HG03460 (cell line): Measurements from ENCODE around the gene SRSF4.
"Not testable (repeated sequence)": the region's sequence is repeated elsewhere in the genome, so short reads cannot be mapped to it uniquely, and the experiment has no call there.

Experiments
- ATAC-seq: cut with Tn5 transposase; IDR thresholded peaks from one replicate; pipeline ENCODE4 v1.9.1; 2021; ENCODE audit not compliant: unreplicated experiment

The SRSF4 gene

DNA sequence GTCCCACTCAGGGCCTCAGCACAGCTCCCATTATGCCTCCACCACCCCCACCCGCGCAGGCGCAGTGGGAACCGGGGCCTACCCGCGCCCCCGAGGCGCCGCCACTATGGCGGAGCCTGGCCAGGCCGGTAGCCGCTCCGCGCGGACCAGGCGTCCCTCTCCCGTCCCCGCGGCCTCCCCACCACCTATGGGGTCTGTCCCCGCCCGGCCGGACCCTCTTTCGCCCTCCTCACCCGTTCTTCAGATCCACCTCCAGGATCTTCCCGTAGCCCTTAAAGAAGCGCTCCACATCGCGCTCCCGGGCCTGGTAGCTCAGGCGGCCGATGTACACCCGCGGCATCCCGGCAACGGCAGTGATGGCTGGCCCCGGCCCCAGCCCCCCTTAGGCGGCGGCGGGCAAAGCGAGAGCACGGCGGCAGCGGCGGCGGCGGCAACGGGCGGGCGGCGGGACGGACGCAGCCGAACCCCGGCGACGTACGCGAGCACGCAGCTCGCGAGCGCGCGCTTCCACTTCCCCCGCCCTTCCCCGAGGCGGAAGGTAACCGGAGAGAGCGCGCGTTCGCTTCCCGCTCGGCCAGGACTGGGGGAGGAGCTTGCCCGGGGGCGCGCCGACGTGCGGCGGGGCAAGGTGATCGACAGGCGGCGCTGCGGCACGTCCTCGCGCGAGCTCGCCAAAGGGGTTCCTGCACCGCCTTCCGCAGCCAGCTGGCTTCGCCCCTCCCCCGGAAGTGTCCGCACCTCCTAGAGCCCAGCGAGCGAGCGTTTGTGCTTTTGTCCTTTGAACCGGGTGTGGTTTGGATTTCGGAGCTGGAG lies at the start of gene SRSF4:
Gene SRSF4 (minus strand): TSS at position 488 of the 813 bp plus-strand sequence. CDS start 148 bp downstream, at position 340.
- peak; percentile 85 for ATAC-seq

DNA sequence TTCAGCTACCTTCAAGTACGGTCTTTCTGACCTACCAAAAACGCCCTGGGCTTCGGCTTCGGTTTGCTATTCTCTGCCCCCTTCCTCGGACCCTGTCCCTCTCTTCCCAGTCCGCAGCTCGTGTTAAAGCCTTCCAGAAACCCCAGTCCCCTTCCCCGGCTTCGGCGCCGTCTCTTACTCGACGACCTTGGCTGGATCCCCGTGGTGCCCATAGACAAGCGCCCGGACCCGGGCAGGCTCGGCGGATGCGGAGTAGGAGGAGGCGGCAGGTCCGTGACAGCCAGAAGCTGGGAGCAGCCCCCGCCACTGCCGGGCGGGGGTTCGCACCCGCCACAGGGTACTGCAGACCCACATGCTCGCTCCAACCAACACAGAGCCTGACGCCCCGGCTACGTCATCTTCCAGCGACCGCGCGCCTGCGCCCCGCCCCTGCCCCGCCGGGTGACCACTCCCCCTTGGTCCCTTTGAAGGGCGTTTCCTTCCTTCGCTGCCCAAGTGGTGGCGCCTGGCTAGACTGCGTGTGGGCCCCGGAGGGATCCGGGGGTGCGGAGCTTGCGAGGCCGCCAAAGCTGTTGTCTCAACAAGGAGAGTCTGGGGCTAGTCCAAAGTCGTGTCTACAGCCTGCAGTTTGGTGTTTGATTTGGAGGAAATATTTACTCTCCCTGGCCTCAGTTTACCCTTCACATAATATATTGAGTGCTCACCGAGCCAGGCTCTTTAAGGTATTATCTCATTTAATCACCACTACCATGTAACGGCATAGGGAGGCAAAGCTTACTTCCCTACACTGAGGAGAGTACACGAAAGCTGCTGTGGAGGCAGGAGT lies 49.1 kb upstream of the SRSF4 start, which contains the start of gene MECR:
Gene MECR (minus strand): TSS at position 382 of the 826 bp plus-strand sequence. CDS start 28 bp downstream, at position 354.
- ATAC-seq, result peak; percentile 96

DNA sequence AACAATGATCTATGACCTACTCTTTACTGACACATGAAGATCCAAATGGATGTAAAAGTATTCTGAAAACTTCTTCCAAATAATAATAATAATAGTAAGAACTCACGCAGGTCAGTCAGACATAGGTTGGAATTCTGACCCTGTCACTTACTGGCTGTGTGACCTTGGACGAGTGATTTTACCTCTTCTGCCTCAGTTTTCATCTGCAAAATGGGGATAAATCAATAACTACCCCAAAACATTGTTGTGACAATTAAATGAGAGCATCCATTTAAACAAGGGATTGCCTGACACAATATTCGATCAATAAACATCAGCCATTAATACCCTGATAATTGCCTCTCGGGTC lies 48.5 kb upstream of the SRSF4 start:
- ATAC-seq, result no peak

DNA sequence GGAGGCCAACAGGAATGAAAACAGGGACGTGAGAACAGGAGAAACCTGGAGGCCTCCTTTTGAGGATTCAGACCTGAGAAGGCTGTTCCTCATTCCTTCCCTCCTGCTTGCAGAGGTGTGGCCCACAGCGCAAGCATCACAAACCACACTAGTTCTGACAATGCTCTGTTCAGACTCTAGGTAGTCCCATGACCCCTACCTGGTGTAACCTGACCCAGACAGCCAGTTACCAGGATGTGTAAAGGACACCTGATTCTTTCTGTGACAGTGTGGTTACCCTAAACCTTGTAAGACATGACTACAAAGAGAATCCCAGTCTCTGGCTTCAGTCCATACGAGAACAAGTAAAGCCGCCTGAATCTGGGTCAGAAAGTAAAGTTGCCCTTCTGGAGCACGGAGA lies 45.8 kb upstream of the SRSF4 start:
- ATAC-seq, result no peak

DNA sequence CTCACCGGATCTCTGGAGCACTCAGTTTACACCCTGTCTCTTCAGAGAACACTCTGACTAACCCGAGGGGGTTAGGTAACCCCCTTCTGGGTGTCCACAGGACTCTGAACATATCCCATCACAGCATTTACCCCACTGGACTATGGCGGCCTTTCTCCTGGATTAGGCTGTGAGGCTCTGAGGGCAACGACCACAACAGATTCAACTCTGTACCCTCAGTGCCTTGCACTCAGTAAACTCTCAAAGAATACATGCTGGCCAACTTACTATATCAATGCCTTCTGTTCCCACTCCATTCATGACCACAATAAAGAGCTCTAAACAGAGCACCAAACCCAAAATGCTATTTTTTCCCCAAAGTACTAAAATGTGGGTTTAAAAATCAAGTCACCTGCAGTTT lies 43.7 kb upstream of the SRSF4 start:
- ATAC-seq, result no peak

DNA sequence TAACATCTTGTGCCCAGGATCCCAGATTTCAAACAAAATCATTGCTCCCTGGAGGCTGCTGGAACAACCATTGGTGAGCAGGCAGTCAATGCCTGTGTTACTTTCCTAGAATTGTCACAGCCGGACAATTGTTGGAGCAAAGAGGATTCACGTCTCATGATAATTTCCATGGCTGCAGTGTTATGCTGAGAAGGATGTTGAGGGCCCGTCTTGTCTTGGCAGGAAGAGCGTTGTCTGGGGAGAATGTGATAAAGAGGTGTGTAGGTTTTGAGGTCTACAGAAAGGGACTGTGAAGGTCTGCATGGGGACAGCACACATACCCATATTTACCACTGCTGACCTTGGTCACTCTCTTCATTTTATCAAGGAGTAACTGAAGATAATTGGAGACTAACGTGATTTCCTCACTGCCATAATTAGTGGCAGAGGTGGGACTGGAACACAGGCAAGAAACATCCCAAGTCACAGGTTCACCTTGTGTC lies 42.7 kb upstream of the SRSF4 start:
- ATAC-seq, result no peak

DNA sequence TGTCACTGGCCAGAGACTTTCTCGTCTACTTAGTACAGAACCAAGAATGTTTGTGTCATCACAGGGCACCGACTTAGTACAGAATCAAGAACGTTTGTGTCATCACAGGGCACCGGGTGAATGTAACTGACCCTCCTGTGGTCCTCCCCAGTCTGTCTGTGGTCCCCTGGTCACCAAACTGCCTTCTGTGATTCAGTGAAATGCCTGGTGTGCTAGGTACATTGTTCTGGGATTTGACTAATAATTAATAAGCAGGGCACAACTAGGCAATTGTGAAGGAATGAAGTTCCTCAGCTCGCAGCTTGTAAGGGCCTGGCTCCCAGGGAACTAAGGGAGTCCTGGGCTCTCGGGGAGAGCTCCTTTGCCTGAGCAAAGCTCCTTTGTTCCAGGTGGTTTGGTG lies 41.8 kb upstream of the SRSF4 start:
- no peak for ATAC-seq

DNA sequence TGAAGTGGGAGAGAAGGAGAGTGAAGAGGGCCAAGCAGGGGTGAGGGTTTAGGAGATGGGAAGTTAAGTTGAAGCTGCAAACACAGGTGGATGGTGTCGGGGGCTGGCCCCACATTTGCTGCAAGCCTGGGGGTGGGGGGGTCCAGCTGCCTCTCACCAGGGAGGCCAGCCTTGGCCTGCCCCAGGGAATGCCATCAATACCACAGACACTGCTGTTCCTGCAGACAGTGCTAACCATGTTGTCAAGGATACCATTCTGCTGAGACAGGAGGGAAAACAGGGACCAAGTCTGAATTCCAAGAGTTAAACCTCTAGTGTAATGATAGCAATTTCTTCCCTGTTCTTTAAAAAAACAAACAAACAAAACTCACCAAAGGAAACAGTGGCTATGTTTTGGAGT lies 41.0 kb upstream of the SRSF4 start:
- no peak for ATAC-seq

DNA sequence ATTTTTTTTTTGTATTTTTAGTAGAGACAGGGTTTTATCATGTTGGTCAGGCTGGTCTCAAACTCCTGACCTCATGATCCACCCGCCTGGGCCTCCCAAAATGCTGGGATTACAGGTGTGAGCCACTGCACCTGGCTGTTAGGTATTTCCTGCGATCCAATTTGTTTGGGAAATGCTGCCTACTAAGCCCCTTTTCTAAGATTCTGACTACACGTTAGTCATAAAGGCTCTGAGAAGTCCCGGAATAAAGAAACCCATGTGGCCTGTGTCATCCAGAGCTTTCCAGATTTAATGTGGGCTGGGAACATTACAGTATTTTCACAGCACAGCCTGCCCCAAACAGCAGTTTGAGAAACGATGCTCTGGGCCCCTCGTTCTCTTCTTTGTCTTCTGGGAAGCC lies 40.6 kb upstream of the SRSF4 start:
- not testable (repeated sequence) for ATAC-seq

DNA sequence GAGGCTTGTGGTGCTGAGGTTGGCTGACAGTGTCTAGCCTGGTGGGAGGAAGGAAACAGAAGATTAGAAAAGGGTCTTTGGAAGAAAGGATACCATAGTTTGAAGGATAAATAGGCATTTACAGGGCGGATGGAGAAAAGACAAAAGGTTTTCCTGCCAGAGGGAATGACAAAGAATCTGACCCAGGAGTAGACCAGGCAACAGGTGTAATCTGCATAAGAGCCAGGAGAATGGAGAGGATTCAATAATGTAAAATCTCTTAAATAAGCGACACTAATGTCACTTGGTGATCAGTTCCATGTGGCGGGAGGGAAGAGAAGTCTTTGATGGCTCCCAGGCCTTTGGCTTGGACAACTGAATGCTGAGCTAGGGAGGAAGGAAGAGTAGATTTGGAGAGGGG lies 39.6 kb upstream of the SRSF4 start:
- ATAC-seq, result no peak

DNA sequence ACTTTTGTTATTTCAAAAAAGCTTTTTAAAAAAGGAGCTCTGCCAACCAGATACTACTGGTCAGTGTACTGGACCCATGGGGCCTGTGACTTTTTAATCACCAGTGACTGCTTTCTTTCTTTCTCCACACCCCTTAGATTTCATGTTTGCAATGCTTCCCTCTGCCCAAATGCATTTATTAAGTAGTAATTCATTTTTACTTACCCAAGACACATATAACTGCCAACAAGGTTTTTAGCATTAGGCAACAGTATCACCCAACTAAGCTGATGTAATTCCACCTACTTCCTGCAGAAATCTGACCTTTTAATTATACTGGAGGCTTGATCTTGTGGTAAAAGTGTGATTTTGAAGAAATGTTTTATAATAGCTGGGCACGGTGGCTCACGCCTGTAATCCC lies 36.5 kb upstream of the SRSF4 start:
- no peak for ATAC-seq

DNA sequence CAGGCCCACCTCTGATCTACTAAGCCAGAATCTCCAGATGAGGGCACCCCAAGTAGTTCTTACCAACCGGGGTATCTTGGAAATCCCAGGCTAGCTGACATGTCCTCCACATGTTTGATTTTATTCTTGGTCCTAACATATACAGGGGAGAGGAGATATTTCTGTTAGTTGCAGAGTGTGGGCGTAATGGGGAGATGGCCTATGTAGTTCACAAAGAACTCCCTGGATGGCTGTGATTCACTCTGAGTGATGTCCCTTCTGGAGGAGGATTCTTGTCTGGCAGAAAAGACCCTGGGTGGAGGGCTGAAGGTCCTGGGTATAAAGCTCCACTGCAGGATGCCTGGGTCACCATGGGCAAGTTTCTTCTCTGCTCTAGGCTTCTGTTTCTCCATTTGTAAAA lies 35.9 kb upstream of the SRSF4 start:
- no peak for ATAC-seq

DNA sequence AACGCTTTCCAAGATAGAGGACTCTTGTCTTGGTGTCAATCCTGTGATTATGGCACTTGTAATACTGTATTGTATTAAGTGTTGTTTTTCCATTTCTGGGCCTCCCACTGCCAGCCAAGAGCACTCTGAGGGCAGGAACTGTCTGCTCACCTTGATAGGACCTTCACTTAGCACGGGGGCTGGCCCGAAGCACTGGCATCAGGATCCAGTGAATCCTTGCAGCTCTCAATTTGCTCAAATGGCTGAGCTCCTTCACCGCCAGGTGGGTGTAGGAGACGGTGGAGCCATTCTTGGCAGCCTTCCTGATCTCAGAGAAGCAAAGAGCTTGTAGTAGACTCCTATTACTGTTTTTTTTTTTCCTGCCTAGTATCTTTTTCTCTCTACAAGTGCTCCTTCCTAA lies 31.4 kb upstream of the SRSF4 start:
- no peak for ATAC-seq

DNA sequence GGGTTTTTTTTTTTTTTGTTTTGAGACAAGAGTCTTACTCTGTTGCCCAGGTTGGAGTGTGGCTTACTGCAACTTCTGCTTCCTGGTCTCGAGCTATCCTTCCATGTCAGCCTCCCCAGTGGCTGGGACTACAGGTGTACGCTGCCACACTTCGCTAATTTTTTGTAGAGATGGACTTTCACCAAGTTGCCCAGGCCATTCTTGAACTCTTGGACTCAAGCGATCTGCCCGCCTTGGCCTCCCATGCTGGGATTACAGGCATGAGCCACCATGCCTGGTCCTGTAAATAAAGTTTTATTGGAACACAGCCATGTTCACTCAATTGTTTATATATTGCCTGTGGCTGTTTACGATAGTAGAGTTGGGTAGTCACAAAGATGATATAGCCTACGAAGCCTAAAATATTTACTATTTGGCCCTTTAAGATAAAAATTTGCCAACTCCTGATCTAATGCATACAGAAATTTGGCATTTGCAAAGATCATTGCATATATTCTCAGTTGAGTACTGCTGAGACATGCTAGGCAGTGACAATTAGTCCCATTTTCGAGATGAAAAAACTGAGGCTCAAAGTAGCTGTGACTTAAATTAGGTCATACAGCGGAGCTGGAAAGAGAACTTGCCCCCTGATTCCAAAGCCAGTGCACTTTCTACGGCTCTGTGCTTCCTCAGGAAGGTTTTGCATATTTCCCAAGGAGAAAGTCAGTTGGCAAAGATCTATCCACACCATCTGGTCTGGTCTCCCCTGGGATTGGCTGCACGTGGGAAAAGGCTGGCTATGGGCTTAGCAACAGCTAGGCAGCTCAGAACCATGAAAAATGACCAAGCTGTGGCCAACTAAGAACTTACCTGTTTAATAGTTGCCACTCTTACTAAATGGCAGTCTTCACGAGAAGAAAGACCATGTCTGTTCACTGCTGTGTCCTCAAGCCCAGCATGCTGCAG lies 29.7 kb upstream of the SRSF4 start:
- ATAC-seq, result no peak

DNA sequence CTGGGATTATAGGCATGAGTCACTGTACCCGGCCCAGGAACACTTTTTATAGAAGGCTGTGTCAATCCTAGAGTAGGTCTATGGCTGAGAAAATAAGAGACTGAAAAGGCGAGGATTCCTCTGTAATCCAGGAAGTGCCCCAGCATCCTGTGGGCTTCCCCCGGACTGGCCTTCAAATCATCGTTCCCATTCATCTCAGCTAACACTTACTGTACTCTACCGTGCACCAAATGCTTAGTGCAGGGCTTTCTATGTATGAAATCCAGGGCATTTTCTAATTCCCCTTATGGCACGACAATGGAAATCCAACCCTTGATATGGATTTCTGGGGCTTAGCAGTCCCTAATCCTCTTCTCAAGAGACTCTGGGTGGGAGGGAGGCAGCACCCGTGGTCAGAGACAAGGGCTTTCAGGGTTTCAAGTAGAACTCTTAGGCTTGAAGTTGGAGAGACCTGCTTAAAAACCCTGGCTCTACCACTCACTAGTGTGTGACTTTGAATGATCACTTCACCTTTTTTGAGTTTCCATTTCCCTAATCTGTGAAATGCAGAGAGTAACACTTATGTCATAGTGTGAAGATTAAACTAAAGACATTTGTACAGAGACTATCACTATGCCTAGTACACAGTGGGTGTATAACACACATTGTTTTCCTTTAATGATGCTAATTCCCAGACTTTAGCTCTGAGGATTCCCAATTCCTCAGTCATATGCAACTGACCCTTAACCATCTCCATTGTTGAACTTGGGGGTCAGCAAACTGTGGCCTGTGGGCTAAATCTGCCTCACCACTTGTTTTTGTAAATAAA lies 28.8 kb upstream of the SRSF4 start:
- no peak for ATAC-seq

DNA sequence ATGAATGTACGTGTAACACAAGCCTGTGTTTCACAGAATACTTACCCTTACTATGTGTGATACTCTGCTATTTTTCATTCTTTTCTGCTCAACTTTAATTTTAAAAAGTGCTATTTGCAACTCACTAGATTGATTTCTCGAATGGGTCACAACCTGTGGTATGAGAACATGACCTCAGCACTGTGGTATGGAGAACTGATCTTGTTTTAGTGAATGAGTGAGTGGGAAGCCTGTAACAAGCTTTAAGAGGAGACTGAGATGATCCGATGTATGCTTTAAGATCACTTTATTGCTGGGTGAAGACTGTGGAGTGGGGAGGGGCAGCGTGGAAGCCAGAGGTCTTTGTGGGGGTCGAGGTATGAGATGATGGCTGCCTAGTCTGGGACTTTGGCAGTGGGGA lies 27.5 kb upstream of the SRSF4 start:
- ATAC-seq, result no peak

DNA sequence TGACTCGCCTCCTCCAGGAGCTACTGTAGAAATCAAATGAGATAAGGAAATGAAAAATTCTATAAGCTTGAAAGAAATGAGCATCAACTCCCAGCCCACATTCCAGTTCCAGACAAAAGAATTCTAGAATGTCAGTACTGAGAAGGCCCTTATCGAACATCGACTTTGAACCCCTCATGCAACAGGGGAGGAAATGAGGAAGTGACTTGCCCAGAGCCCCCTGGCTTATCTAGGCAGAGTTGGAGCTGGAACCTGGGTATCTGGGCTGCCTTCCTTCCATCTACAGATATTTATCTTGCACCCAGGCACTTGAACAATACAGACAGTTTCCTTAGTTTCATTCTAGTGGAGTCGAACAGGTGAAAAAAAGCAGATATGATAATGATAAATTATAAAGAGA lies 26.7 kb upstream of the SRSF4 start:
- no peak for ATAC-seq

DNA sequence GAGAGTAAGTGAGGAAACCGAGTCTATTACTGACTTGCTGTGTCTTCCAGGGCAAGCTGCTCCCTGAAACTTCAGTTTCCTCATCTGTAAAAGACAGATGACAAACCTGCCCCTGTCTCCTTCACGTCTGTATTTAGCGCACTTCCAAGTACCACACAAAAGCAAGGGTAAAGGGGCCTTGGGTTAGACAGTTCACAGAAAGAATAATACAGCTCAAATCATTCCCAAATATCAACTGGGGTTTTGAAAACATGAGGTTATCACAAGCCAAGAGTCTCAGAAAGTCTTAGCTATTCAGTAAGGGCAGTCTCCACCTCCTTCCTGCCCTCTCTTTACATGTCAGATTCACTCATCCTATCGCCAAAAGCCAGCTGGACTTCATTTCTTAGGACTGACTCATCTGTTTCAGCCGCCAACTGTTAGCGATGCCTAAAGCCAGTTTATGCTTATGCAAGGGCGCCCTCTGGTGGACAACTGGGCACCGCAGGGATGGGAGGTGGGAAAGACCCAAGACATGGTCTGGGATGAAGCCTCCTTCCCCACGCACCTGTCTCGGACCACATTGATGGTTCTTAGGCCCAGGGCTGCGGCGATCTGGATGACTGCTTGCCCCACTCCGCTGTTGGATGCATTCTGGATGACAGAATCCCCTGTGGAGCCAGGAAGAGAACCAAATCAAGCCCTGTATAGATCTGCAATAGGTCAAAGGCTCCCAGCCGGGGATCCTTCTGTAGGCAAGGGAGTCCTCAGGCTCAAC lies 21.1 kb upstream of the SRSF4 start:
- peak; percentile 71 for ATAC-seq

DNA sequence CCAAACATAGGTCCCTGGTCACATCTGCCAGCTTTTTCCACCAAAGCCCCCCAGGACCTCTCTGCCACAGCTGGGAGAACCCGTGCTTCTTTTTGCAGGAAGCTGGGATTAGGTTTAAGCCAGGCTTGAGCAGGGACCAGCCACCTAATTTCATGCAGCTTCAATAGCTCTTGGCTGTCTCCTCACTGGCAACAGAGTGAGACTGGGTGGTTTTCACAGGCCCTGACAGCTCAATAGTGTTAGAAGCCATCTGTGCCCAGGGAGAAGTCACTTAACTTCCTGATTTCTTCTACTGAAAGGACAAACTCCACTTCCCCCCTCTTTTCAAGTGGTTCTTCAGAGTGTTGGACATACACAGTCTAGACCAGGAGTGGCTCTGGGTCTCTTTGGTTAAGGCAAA lies 20.4 kb upstream of the SRSF4 start:
- ATAC-seq, result no peak
